ENCODE results near the gene VPS37B. TPM values are rescaled to one million over a fixed set of nuclear protein-coding genes. Genes with fewer than 3 reads are reported as not detected.
A peak's percentile ranks its signal among the peaks of the same experiment; 100 is the strongest.

Gene VPS37B
- total RNA-seq, 1 experiment from 2014 or later, result 18.1 TPM

GRCh38 chr12:122823429-122823828 is 72.5 kb downstream of the VPS37B start:
- H3K27me3 Mint-ChIP-seq (ENCODE audit: low read depth), result peaks cover 16% of the 10 kb centered on the region
- ATAC-seq, result no peak
- H3K36me3 Mint-ChIP-seq, result no peaks in the 10 kb centered on the region
- no peak overlapping the region for H3K27ac Mint-ChIP-seq
- POLR2A ChIA-PET, result no interaction called here
- peaks cover 13% of the 10 kb centered on the region for H3K4me1 Mint-ChIP-seq
- CTCF ChIA-PET, result no interaction called here
- no peak overlapping the region for H3K4me3 Mint-ChIP-seq
- H3K9me3 Mint-ChIP-seq, result no peaks in the 10 kb centered on the region
- TF ChIP-seq KAT7 (CRISPR knock-in tag; IDR thresholded peaks at IDR 0.05; ENCODE audit: borderline replicate concordance), result no peak
- no peak for DNase-seq (ENCODE audit: low spot score)

- POLR2A ChIA-PET, result interaction anchor here (1.0 kb wide), 1 partner anchor 21 kb away, joined by 3 read pairs; no protein-coding TSS in a partner anchor
- CTCF ChIA-PET, result no interaction called here
- no peak overlapping the region for H3K4me3 Mint-ChIP-seq
Observed at GRCh38 chr12:122820838-122821271, 75.1 kb downstream of the VPS37B start.

GRCh38 chr12:122820138-122820537 is 75.8 kb downstream of the VPS37B start:
- Mint-ChIP-seq H3K27ac (no peak overlapping the region), H3K36me3 (no peaks in the 10 kb centered on the region), H3K9me3 (peaks cover 4% of the 10 kb centered on the region; the same call in 1 of the 2 replicates), H3K4me3 (no peak overlapping the region), H3K27me3 (ENCODE audit: low read depth) (peaks cover 3% of the 10 kb centered on the region; the same call in 1 of the 2 replicates), H3K4me1 (no peaks in the 10 kb centered on the region)
- no peak for DNase-seq (ENCODE audit: low spot score)
- ATAC-seq, result no peak
- POLR2A ChIA-PET, result no interaction called here
- CTCF ChIA-PET, result interaction anchor here (0.7 kb wide), 1 partner anchor 15 kb away, joined by 3 read pairs; no protein-coding TSS in a partner anchor
- TF ChIP-seq ZNF416 (CRISPR knock-in tag; IDR thresholded peaks at IDR 0.05), result no peak
- TF ChIP-seq ZNF281 (CRISPR knock-in tag; IDR thresholded peaks at IDR 0.05), result no peak
- no peak for TF ChIP-seq E2F4 (CRISPR knock-in tag; IDR thresholded peaks at IDR 0.05; ENCODE audit: borderline replicate concordance, low read depth)
- no peak for TF ChIP-seq ATF3 (CRISPR knock-in tag; conservative IDR thresholded peaks at IDR 0.05)
- TF ChIP-seq GRHL2 (CRISPR knock-in tag; IDR thresholded peaks at IDR 0.05; ENCODE audit: insufficient replicate concordance, severe bottlenecking), result no peak
- no peak for TF ChIP-seq E2F5 (CRISPR knock-in tag; IDR thresholded peaks at IDR 0.05)
- TF ChIP-seq FOXJ3 (CRISPR knock-in tag; IDR thresholded peaks at IDR 0.05; ENCODE audit: borderline replicate concordance), result no peak
- no peak for TF ChIP-seq STAT6 (CRISPR knock-in tag; conservative IDR thresholded peaks at IDR 0.05; ENCODE audit: low read depth)
- TF ChIP-seq IRF2 (CRISPR knock-in tag; IDR thresholded peaks at IDR 0.05; ENCODE audit: borderline replicate concordance, low read depth), result no peak
- no peak for TF ChIP-seq TCF7 (CRISPR knock-in tag; IDR thresholded peaks at IDR 0.05; ENCODE audit: low read depth)
- no peak for TF ChIP-seq CTCF (IDR thresholded peaks at IDR 0.05)
- TF ChIP-seq GABPB1 (CRISPR knock-in tag; IDR thresholded peaks at IDR 0.05), result no peak
- no peak for TF ChIP-seq HMGA2 (CRISPR knock-in tag; IDR thresholded peaks at IDR 0.05)
- TF ChIP-seq ERG (CRISPR knock-in tag; IDR thresholded peaks at IDR 0.05), result no peak

More at GRCh38 chr12:122820838-122821271, 75.1 kb downstream of the VPS37B start:
- TF ChIP-seq ZNF423 (CRISPR knock-in tag; IDR thresholded peaks at IDR 0.05) (0 out of 2 replicates have a peak, but pooled peaks have one; percentile 24), SMAD4 (CRISPR knock-in tag; IDR thresholded peaks at IDR 0.05) (no peak)
- DNase-seq (ENCODE audit: low spot score), result no peak
- no peaks in the 10 kb centered on the region for H3K4me1 Mint-ChIP-seq
- no peaks in the 10 kb centered on the region for H3K36me3 Mint-ChIP-seq
- peaks cover 1% of the 10 kb centered on the region; the same call in 1 of the 2 replicates for H3K9me3 Mint-ChIP-seq
- no peak overlapping the region for H3K27ac Mint-ChIP-seq
- peaks cover 7% of the 10 kb centered on the region; the same call in 1 of the 2 replicates for H3K27me3 Mint-ChIP-seq (ENCODE audit: low read depth)
- no peak for ATAC-seq
